ENCODE measurements around the gene CAPN15. TPM values are rescaled to one million over a fixed set of nuclear protein-coding genes. Genes with fewer than 3 reads are reported as not detected.
A peak's percentile ranks its signal among the peaks of the same experiment; 100 is the strongest.

Gene CAPN15
- total and polyA plus RNA-seq, 7 experiments from 2014 or later = 3.2 to 89.8 (median 52.8) TPM

DNA sequence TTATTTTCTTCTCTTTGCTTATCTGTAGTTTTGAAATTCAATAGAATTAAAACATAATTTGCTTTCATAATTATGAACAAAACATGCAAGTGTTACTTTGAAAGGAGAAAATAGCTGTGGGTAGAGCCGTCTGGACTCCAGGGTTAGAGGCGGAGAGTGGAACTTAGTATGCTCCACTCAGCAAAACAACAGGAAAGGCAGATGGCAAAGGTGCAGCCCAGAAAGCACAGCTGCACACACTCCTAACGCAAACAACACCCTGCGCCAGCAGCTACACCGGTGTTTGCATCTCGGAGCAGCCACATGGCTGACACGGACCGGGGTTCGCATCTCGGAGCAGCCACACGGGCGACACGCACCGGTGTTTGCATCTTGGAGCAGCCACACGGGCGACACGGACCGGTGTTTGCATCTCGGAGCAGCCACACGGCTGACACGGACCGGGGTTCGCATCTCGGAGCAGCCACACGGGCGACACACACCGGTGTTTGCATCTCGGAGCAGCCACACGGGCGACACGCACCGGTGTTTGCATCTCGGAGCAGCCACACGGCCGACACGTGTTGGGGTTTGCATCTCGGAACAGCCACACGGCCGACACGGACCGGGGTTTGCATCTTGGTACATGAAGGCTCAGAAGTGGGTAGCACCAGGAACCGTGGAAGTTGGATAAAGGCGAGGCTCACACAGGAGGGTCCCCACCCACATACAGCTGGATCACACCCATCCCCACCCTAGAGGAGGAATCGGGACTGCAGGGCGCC is 12.2 kb upstream of the CAPN15 start:
- no peak overlapping the region for H3K27ac Mint-ChIP-seq
- no peaks in the 10 kb centered on the region for H3K27me3 ChIP-seq (ENCODE audit: control insufficient read depth in 2 of 2, insufficient read depth in 2 of 2, low read length in 2 of 2)
- ATAC-seq = no peak
- H3K27me3 Mint-ChIP-seq = no peaks in the 10 kb centered on the region
- H3K4me1 Mint-ChIP-seq = peaks cover 0 to 3% (median 0%) of the 10 kb centered on the region in 7 donors
- no peaks in the 10 kb centered on the region for H3K4me1 ChIP-seq (ENCODE audit: control insufficient read depth in 2 of 2, insufficient read depth in 2 of 2, low read length in 2 of 2)
- intact Hi-C loops (cut with micrococcal nuclease) = no loop called here
- CTCF ChIA-PET = no interaction called here
- POLR2A ChIA-PET = no interaction called here
- no peak overlapping the region for H3K27ac ChIP-seq (ENCODE audit: low read depth, low read length)
- H3K36me3 Mint-ChIP-seq = peaks cover 0 to 7% (median 0%) of the 10 kb centered on the region in 5 donors
- H3K4me3 Mint-ChIP-seq = no peak overlapping the region
- peaks cover 0 to 27% (median 3%) of the 10 kb centered on the region in 3 experiments for H3K36me3 ChIP-seq (ENCODE audit: control insufficient read depth in 2 of 3, insufficient read depth in 3 of 3, low read length in 3 of 3)
- DNase-seq = no peak
- no peaks in the 10 kb centered on the region for H3K9me3 Mint-ChIP-seq
- H3K9me3 ChIP-seq (ENCODE audit: control insufficient read depth in 2 of 3, low read length in 3 of 3) = no peaks in the 10 kb centered on the region
- H3K4me3 ChIP-seq (ENCODE audit: low read length) = no peak overlapping the region

GRCh38 chr16:515939-516226 is 11.6 kb upstream of the CAPN15 start:
- Mint-ChIP-seq H3K27ac (no peak overlapping the region), H3K36me3 (peaks cover 0 to 7% (median 0%) of the 10 kb centered on the region in 5 donors), H3K9me3 (no peaks in the 10 kb centered on the region), H3K4me1 (peaks cover 0 to 3% (median 0%) of the 10 kb centered on the region in 7 donors), H3K4me3 (no peak overlapping the region), H3K27me3 (no peaks in the 10 kb centered on the region)
- CTCF ChIA-PET = no interaction called here
- no peak overlapping the region for H3K27ac ChIP-seq (ENCODE audit: low read depth, low read length)
- DNase-seq = no peak
- H3K4me3 ChIP-seq (ENCODE audit: low read length) = no peak overlapping the region
- intact Hi-C loops (cut with micrococcal nuclease) = no loop called here
- no peak for ATAC-seq
- POLR2A ChIA-PET = no interaction called here
- no peaks in the 10 kb centered on the region for H3K4me1 ChIP-seq (ENCODE audit: control insufficient read depth in 2 of 2, insufficient read depth in 2 of 2, low read length in 2 of 2)
- H3K27me3 ChIP-seq (ENCODE audit: control insufficient read depth in 2 of 2, insufficient read depth in 2 of 2, low read length in 2 of 2) = no peaks in the 10 kb centered on the region
- H3K9me3 ChIP-seq (ENCODE audit: control insufficient read depth in 2 of 3, low read length in 3 of 3) = no peaks in the 10 kb centered on the region
- H3K36me3 ChIP-seq (ENCODE audit: control insufficient read depth in 2 of 3, insufficient read depth in 3 of 3, low read length in 3 of 3) = peaks cover 0 to 32% (median 3%) of the 10 kb centered on the region in 3 experiments

DNA sequence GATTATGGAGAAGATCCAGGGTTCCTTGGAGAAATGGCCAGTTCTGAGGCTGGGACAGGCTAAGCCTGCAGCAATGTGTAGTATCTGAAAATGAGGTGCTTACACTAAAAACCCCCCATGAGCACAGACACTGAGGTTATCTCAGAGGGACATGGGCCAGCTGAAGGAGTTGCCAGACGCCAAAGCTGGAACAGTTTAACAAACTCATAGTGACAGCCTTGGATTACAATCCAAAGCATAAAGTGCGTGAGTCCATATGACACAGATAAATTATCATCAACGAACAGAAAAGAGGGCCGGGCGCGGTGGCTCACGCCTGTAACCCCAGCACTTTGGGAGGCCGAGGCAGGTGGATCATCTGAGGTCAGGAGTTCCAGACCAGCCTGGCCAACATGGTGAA is 11.2 kb upstream of the CAPN15 start:
- Histone ChIP-seq H3K27ac (ENCODE audit: low read depth, low read length) (no peak overlapping the region), H3K9me3 (ENCODE audit: control insufficient read depth in 2 of 3, low read length in 3 of 3) (no peaks in the 10 kb centered on the region), H3K36me3 (ENCODE audit: control insufficient read depth in 2 of 3, insufficient read depth in 3 of 3, low read length in 3 of 3) (peaks cover 0 to 32% (median 3%) of the 10 kb centered on the region in 3 experiments), H3K4me1 (ENCODE audit: control insufficient read depth in 2 of 2, insufficient read depth in 2 of 2, low read length in 2 of 2) (no peaks in the 10 kb centered on the region), H3K4me3 (ENCODE audit: low read length) (no peak overlapping the region), H3K27me3 (ENCODE audit: control insufficient read depth in 2 of 2, insufficient read depth in 2 of 2, low read length in 2 of 2) (no peaks in the 10 kb centered on the region)
- POLR2A ChIA-PET = no interaction called here
- DNase-seq (no peak), ATAC-seq (no peak)
- H3K27me3 Mint-ChIP-seq = no peaks in the 10 kb centered on the region
- no peaks in the 10 kb centered on the region for H3K9me3 Mint-ChIP-seq
- no peak overlapping the region for H3K27ac Mint-ChIP-seq
- H3K4me1 Mint-ChIP-seq = peaks cover 0 to 3% (median 0%) of the 10 kb centered on the region in 7 donors
- H3K36me3 Mint-ChIP-seq = peaks cover 0 to 7% (median 0%) of the 10 kb centered on the region in 5 donors
- no peak overlapping the region for H3K4me3 Mint-ChIP-seq
- CTCF ChIA-PET = no interaction called here
- intact Hi-C loops (cut with micrococcal nuclease) = no loop called here

DNA sequence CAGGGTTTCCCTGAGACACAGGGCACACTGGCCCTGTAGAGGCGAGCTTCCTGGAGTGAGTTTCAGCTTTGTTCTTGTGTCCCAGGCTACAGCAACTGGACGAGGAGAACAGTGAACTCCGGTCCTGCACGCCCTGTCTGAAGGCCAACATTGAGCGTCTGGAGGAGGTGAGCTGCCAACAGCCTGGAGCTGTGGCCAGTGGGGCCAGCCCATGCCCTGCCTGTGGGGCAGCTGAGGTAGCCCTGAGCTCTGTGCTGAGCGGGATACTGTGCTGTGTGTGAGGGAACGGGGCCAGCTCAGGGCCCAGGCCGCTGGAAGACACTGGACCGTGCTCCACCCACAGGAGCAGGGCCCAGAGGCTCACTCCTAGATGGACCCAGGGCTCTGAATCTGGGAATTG is 8.7 kb upstream of the CAPN15 start:
- ChIA-PET POLR2A (no interaction called here), CTCF (no interaction called here)
- peaks cover 0 to 32% (median 3%) of the 10 kb centered on the region in 3 experiments for H3K36me3 ChIP-seq (ENCODE audit: control insufficient read depth in 2 of 3, insufficient read depth in 3 of 3, low read length in 3 of 3)
- no peak overlapping the region for H3K4me3 ChIP-seq (ENCODE audit: low read length)
- H3K4me1 ChIP-seq (ENCODE audit: control insufficient read depth in 2 of 2, insufficient read depth in 2 of 2, low read length in 2 of 2) = no peaks in the 10 kb centered on the region
- DNase-seq = no peak
- no peaks in the 10 kb centered on the region for H3K9me3 Mint-ChIP-seq
- peaks cover 0 to 7% (median 0%) of the 10 kb centered on the region in 5 donors for H3K36me3 Mint-ChIP-seq
- no peaks in the 10 kb centered on the region for H3K27me3 Mint-ChIP-seq
- intact Hi-C loops (cut with micrococcal nuclease) = no loop called here
- peaks cover 0 to 4% (median 0%) of the 10 kb centered on the region in 7 donors for H3K4me1 Mint-ChIP-seq
- H3K27me3 ChIP-seq (ENCODE audit: control insufficient read depth in 2 of 2, insufficient read depth in 2 of 2, low read length in 2 of 2) = no peaks in the 10 kb centered on the region
- no peak overlapping the region for H3K4me3 Mint-ChIP-seq
- H3K27ac Mint-ChIP-seq = no peak overlapping the region
- no peak for ATAC-seq
- no peak overlapping the region for H3K27ac ChIP-seq (ENCODE audit: low read depth, low read length)
- no peaks in the 10 kb centered on the region for H3K9me3 ChIP-seq (ENCODE audit: control insufficient read depth in 2 of 3, low read length in 3 of 3)

DNA sequence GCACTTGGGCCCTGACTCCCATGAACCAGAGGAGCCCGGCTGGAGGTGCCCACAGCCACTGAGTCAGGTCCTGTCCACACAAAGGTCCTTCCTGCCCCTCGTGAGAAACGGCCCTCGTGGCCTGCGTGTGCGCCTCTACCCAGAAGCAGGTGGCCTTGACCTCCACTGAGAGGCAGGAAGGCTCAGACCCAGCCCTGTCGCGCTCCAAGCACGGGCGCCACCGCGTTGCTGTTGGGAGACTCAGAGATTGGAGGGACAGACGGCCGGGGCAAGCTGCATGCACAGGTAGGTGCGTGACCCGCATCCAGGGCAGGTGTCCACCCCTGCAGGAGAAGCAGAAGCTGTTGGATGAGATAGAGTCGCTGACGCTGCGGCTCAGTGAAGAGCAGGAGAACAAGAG is 8.1 kb upstream of the CAPN15 start:
- no peak overlapping the region for H3K27ac ChIP-seq (ENCODE audit: low read depth, low read length)
- ChIA-PET POLR2A (no interaction called here), CTCF (no interaction called here)
- H3K9me3 ChIP-seq (ENCODE audit: control insufficient read depth in 2 of 3, low read length in 3 of 3) = no peaks in the 10 kb centered on the region
- Mint-ChIP-seq H3K4me1 (peaks cover 0 to 4% (median 0%) of the 10 kb centered on the region in 7 donors), H3K36me3 (peaks cover 0 to 7% (median 0%) of the 10 kb centered on the region in 5 donors), H3K27me3 (no peaks in the 10 kb centered on the region), H3K9me3 (no peaks in the 10 kb centered on the region), H3K4me3 (no peak overlapping the region), H3K27ac (peak overlapping the region in 1 of 9 donors; percentile 42)
- no peaks in the 10 kb centered on the region for H3K4me1 ChIP-seq (ENCODE audit: control insufficient read depth in 2 of 2, insufficient read depth in 2 of 2, low read length in 2 of 2)
- H3K36me3 ChIP-seq (ENCODE audit: control insufficient read depth in 2 of 3, insufficient read depth in 3 of 3, low read length in 3 of 3) = peaks cover 0 to 32% (median 3%) of the 10 kb centered on the region in 3 experiments
- H3K27me3 ChIP-seq (ENCODE audit: control insufficient read depth in 2 of 2, insufficient read depth in 2 of 2, low read length in 2 of 2) = no peaks in the 10 kb centered on the region
- DNase-seq = no peak
- H3K4me3 ChIP-seq (ENCODE audit: low read length) = no peak overlapping the region
- no peak for ATAC-seq
- intact Hi-C loops (cut with micrococcal nuclease) = no loop called here

- no peak for DNase-seq
- Mint-ChIP-seq H3K36me3 (peaks cover 0 to 2% (median 0%) of the 10 kb centered on the region in 5 donors), H3K27me3 (no peaks in the 10 kb centered on the region), H3K4me3 (no peak overlapping the region), H3K9me3 (no peaks in the 10 kb centered on the region), H3K4me1 (peaks cover 0 to 4% (median 0%) of the 10 kb centered on the region in 7 donors), H3K27ac (peak overlapping the region in 1 of 9 donors; percentile 42)
- Histone ChIP-seq H3K27me3 (ENCODE audit: control insufficient read depth in 2 of 2, insufficient read depth in 2 of 2, low read length in 2 of 2) (no peaks in the 10 kb centered on the region), H3K4me1 (ENCODE audit: control insufficient read depth in 2 of 2, insufficient read depth in 2 of 2, low read length in 2 of 2) (peaks cover 0 to under 1% of the 10 kb centered on the region in 2 donors), H3K9me3 (ENCODE audit: control insufficient read depth in 2 of 3, low read length in 3 of 3) (no peaks in the 10 kb centered on the region), H3K36me3 (ENCODE audit: control insufficient read depth in 2 of 3, insufficient read depth in 3 of 3, low read length in 3 of 3) (peaks cover 0 to 27% (median 3%) of the 10 kb centered on the region in 3 experiments), H3K27ac (ENCODE audit: low read depth, low read length) (no peak overlapping the region), H3K4me3 (ENCODE audit: low read length) (no peak overlapping the region)
- CTCF ChIA-PET = no interaction called here
- intact Hi-C loops (cut with micrococcal nuclease) = no loop called here
- POLR2A ChIA-PET = no interaction called here
- ATAC-seq = no peak
These were observed 7.4 kb upstream of the CAPN15 start for GRCh38 chr16:519841-520687.

Data from naive thymus-derived CD4-positive, alpha-beta T cell (primary cell).